Nephron progenitor cell (in vitro differentiated cells): ENCODE data around the gene IL34.
"Not testable (repeated sequence)": the region's sequence is repeated elsewhere in the genome, so short reads cannot be mapped to it uniquely, and the experiment has no call there.

Source experiments
- DNase-seq: peaks from one replicate; pipeline ENCODE4 v3.0.0; 2021
- H3K27ac Mint-ChIP-seq: 2 replicates; pipeline ENCODE4 v1.8.0; 2021; ENCODE audit warnings: mild to moderate bottlenecking, moderate library complexity, mixed read lengths
- H3K27me3 Mint-ChIP-seq: 2 replicates; pipeline ENCODE4 v1.8.0; 2021; ENCODE audit warnings: mild to moderate bottlenecking, low read depth, mixed read lengths; ENCODE audit not compliant: poor library complexity
- H3K36me3 Mint-ChIP-seq: 2 replicates; pipeline ENCODE4 v1.8.0; 2021; ENCODE audit warnings: low read depth, mixed read lengths
- H3K4me1 Mint-ChIP-seq: 2 replicates; pipeline ENCODE4 v1.8.0; 2021; ENCODE audit warnings: mixed read lengths
- H3K4me3 Mint-ChIP-seq: 2 replicates; pipeline ENCODE4 v1.8.0; 2021; ENCODE audit warnings: mild to moderate bottlenecking, moderate library complexity, mixed read lengths
- H3K9me3 Mint-ChIP-seq: 2 replicates; pipeline ENCODE4 v1.8.0; 2021; ENCODE audit warnings: mild to moderate bottlenecking, moderate library complexity, mixed read lengths
- CTCF ChIP-seq: fragments of 200-600 bp; sonication (generic); IDR thresholded peaks from 2 replicates; pipeline ENCODE4 v1.5.0; 2021; ENCODE audit warnings: antibody characterized with exemption

IL34 gene

DNA sequence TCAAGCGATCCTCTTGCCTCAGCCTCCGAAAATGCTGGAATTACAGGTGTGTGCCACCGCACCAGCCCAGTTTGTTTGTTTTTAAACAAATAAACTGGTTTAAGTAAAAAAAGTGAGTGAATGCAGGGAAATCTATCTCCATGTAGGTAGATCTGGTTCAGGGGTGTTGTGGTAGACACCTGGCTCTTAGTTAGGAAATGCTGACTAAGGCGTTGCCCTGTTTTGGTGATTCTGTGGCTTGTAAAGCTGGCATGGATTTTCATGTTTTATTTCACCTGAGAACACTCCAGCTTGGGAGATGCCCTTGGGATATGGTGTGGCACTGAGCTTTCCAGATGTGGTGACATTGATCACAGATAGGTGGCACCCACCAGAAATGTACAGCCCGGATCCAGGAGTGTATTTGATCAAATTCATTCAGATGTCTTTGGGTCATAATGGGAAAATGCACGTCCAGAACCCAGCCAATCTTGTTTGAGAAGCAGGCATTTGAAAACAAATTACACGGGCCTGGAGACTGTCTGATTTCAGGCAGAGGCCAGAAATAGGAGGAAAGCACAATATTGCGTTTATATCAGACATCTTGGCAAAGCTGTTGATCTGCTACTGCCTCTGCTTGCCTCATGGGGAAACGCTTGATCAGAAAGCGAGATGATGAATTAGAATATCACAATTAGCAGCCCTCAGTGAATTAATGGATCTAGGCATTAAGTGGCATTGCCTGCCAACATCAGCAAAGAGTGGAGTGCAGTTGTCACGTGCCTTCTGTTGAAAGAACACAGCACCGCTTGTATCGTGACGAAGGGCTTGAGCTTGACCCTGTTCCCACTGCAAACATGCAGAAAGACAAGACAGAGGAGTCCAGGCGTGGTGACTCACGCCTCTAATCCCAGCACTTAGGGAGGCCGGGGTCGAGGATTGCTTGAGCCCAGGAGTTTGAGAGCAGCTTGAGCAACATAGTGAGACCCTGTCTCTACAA is 7.3 kb upstream of the IL34 start:
- Mint-ChIP-seq H3K36me3 (no peaks in the 10 kb centered on the region), H3K4me1 (peaks cover 5% of the 10 kb centered on the region), H3K4me3 (no peak overlapping the region), H3K27me3 (peaks cover 23% of the 10 kb centered on the region), H3K9me3 (no peaks in the 10 kb centered on the region), H3K27ac (no peak overlapping the region)
- no peak for DNase-seq
- no peak for TF ChIP-seq CTCF

DNA sequence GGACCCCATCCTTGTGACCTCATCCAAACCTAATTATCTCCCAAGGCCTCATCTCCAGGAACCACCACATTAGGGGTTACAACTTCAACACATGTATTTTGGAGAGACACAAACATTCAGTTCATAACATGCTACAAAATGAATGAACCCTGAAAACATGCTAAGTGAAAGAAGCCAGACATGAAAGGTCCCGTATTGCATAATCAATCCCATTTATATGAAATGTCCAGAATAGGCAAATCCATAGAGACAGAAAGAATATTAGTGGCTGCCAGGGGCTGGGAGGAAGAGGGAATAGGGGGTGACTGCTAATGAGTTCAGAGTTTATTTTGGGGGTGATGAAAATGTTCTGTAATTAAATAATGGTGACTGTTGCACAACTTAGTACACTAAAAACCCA is 3.7 kb upstream of the IL34 start:
- Mint-ChIP-seq H3K27ac (no peak overlapping the region), H3K36me3 (no peaks in the 10 kb centered on the region), H3K9me3 (peaks cover 1% of the 10 kb centered on the region)

DNA sequence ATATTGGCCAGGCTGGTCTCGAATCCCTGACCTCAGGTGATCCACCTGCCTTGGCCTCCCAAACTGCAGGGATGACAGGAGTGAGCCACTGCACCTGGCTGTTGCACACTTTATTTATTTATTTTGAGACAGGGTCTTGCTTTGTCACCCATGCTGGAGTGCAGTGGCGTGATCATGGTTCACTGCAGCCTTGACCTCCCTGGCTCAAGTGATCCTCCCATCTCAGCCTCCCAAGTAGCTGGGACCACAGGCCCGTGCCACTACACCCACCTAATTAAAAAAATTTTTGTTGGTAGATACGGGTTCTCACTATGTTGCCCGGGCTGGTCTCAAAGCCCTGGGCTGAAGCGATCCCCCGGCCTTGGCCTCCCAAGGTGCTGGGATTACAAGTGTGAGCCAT is 3.1 kb upstream of the IL34 start:
- H3K9me3 Mint-ChIP-seq, H3K4me1 Mint-ChIP-seq, DNase-seq, H3K27ac Mint-ChIP-seq, H3K4me3 Mint-ChIP-seq, H3K36me3 Mint-ChIP-seq: not testable (repeated sequence)
- peaks cover 22% of the 10 kb centered on the region for H3K27me3 Mint-ChIP-seq

More for the DNA sequence above, 3.7 kb upstream of the IL34 start:
- H3K4me1 Mint-ChIP-seq, result peaks cover 5% of the 10 kb centered on the region
- no peak overlapping the region for H3K4me3 Mint-ChIP-seq
- H3K27me3 Mint-ChIP-seq, result peaks cover 26% of the 10 kb centered on the region
- TF ChIP-seq CTCF, result no peak
- no peak for DNase-seq

GRCh38 chr16:70644763-70645597 is 1.4 kb upstream of the IL34 start:
- TF ChIP-seq CTCF, result no peak
- DNase-seq, result no peak
- peaks cover 5% of the 10 kb centered on the region for H3K4me1 Mint-ChIP-seq
- H3K4me3 Mint-ChIP-seq, result no peak overlapping the region
- H3K27ac Mint-ChIP-seq, result no peak overlapping the region
- H3K9me3 Mint-ChIP-seq, result peaks cover 15% of the 10 kb centered on the region
- no peaks in the 10 kb centered on the region for H3K36me3 Mint-ChIP-seq
- H3K27me3 Mint-ChIP-seq, result peaks cover 21% of the 10 kb centered on the region

DNA sequence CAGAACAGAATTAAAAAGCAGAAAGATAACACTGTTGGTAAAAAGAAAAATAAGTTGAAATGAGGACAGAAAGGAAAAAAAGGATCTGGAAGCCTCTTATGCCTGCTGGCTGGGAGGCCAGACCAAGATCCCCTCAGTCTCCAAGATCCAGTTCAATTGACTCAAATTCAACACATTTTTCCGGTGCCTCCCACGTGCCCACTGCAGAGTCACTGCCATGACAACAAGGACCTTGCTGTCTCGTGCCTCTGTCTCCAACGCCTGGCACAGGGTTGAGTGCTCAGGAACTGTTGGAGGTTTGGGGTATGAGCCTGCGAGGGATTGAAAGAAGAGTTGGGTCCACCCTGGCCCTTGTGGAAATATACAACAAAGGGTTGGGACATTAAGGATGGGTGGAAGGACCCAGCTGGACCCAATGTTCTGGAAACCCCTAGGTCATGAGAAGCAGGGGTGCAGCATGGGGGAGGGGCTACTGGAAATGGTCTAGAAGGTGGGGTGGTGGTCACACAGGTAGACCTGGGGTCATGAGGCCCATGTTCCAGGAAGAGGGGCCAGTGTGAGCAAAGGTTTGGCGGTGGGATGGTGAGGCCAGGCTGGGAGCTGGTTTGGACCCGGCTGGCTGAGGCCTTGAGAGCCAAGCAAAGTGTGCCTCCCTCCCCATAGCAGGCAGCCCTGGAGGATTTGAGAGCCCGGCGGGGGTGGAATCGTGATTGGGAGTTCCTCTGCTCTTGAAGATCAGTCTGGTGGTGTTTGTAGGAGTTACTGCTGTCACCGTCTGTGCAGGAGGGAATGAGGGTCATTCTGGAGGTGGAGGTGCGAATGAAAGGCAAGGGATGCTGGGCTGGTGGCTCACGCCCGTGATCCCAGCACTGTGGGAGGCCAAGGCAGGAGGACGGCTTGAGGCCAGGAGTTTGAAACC is 1.3 kb downstream of the IL34 start:
- Mint-ChIP-seq H3K9me3 (peaks cover 15% of the 10 kb centered on the region), H3K27ac (peak overlapping the region; percentile 70), H3K4me1 (peaks cover 5% of the 10 kb centered on the region), H3K27me3 (peaks cover 14% of the 10 kb centered on the region), H3K4me3 (no peak overlapping the region), H3K36me3 (no peaks in the 10 kb centered on the region)
- no peak for TF ChIP-seq CTCF
- DNase-seq, result no peak
